GM12864 (cell line): Measurements from ENCODE around the gene SLC6A13.

Experiments used
- DNase-seq: peaks from one replicate; pipeline ENCODE4 v3.0.0-alpha.2; 2011; ENCODE audit warnings: low read depth
- H3K4me3 ChIP-seq: 2 replicates; pipeline ENCODE4 v1.5.1; 2011; ENCODE audit warnings: mild to moderate bottlenecking, low read depth, low read length, control low read depth
- TF ChIP-seq, protein P1 (sequence below): IDR thresholded peaks from 2 replicates; pipeline ENCODE4 v1.5.1; 2011; ENCODE audit warnings: low read depth, mild to moderate bottlenecking, moderate library complexity, low read length, control low read depth, inconsistent platforms; ENCODE audit errors: missing control alignments

The SLC6A13 gene

DNA sequence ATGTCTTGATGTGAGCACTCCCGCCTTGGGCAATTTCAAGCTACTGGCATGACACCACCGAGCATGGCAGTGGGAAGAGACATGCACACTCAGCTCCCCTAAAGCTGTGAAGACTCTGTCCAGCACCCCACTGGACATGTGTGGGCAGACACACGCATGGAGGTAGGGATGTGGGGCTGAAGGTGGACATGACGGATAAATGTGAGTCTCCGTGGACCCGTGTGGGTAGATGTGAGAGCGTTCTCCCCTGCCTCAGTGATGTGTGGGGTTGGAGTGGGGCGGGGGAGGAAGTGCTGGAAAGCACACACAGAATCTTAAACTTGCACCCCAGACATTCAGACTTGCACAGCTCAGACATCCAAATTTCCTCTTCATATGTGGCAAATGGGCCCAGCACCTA is 61.3 kb downstream of the SLC6A13 start:
- no peak overlapping the region for H3K4me3 ChIP-seq
- no peak for DNase-seq
- TF ChIP-seq, protein P1, sequence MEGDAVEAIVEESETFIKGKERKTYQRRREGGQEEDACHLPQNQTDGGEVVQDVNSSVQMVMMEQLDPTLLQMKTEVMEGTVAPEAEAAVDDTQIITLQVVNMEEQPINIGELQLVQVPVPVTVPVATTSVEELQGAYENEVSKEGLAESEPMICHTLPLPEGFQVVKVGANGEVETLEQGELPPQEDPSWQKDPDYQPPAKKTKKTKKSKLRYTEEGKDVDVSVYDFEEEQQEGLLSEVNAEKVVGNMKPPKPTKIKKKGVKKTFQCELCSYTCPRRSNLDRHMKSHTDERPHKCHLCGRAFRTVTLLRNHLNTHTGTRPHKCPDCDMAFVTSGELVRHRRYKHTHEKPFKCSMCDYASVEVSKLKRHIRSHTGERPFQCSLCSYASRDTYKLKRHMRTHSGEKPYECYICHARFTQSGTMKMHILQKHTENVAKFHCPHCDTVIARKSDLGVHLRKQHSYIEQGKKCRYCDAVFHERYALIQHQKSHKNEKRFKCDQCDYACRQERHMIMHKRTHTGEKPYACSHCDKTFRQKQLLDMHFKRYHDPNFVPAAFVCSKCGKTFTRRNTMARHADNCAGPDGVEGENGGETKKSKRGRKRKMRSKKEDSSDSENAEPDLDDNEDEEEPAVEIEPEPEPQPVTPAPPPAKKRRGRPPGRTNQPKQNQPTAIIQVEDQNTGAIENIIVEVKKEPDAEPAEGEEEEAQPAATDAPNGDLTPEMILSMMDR = no peak

DNA sequence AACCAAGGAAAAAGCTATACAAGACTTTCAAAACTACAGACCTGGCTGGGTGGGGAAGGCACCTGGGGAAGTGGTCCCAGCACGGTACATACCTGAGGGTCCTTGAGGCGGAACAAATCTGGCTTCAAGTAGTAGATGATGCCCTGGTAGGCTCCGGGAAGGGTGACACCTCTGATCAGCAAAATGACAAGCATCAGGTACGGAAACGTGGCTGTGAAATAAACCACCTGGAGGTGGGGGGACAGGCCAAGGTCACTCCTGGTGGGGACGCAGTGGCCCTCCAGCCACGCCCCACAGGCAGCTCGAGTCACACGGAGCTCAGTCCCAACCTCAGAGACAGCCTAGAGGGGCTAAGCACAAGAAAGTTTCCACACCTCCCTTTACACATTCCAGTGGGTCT is 63.9 kb downstream of the SLC6A13 start:
- TF ChIP-seq, protein P1 = no peak

DNA sequence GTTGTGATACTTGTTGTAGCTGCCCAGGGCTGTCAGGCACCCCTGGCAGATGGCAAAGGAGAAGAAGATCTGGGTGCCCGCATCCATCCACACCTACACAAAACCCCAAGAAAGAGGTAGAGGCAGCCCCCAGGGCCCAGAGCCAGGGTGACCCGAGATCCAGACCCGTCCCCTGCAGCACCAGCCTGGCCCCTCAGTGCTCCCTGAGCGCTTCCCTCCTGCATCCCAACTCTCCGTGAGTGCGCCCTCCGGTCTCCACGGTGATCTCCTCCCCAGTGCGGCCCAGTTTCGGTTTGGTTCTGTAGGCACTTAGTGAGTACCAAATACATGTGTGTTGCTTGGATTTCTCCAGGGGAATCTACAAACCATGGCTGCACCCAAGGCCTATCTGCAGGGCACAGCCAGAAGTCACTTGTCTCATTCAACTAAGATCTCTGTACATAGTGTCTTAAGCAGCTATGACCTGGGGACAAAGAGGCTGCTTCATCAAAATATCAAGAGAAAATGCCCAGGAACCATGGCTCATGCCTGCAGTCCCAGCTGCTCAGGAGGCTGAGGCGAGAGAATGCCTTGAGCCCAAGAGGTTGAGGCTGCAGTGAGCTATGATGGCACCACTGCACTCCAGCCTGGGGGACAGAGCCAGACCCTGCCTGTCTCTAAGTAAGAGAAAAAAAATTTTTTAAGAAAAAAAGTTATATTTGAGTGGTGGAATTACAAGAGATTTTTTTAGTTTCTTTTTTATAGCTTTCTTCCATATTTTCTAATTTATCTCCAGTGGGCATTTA is 64.5 kb downstream of the SLC6A13 start:
- no peak for DNase-seq
- no peak overlapping the region for H3K4me3 ChIP-seq
- TF ChIP-seq, protein P1 = no peak

More for the DNA sequence above, 63.9 kb downstream of the SLC6A13 start:
- no peak for DNase-seq
- no peak overlapping the region for H3K4me3 ChIP-seq

DNA sequence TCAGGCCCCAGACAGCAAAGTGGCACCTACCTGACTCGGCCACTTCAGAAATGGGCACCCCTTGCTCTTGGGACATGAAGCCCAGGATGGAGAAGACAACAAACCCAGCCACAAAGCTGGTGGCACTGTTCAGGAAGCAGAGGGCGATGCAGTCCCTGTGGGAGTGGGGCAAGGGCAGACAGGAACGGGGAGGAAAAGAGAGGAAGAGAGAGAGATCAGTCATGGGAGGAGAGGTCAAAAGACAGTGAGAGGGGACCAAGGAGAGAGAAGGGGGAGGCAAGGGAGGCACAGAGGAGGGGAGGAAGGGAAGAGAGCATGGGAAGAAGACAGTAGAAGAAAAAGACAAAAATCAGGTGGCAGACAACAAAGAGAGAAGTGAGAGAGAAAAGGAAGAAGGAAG is 65.3 kb downstream of the SLC6A13 start:
- no peak for DNase-seq
- TF ChIP-seq, protein P1 = no peak
- no peak overlapping the region for H3K4me3 ChIP-seq

DNA sequence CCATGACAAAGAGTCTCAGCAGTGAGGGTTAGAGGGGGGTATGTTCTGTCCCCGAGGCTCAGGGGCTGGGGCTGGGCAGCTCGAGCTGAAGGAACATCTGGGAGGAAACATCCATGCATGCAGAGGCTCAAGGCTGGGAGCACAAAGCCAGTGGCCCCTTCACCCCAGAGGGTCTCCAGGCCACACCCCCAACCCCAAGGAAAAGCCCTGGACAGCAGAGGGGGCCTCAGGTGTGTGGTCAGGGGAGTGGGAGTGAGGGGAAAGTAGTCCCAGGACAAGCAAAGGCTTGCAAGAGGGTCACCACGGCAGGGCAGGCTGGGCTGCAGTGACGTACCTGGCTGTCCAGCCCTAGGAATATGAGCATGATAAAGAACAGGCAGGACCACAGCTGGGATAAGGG is 66.2 kb downstream of the SLC6A13 start:
- TF ChIP-seq, protein P1 = no peak
- no peak overlapping the region for H3K4me3 ChIP-seq

DNA sequence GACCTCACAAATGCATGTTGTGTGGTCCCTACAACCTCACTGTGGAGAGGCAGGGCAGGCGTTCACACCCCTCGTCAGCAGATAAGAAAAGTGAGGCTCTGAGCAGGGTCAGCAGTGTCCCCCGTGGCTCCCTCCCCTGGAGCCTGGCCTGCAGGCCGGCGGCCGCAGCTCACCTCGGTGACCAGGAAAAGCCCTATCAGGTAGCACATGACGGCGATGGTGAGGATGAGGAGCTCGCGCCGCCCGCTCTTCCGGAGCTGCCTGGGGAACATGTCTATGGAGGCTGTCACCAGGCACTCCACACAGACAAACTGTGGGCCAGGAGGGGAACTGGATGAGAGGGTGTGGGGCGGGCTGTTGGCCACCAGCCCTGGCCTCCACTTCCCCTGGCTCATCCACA is 66.7 kb downstream of the SLC6A13 start:
- no peak for DNase-seq
- TF ChIP-seq, protein P1 = no peak
- no peak overlapping the region for H3K4me3 ChIP-seq

More for the DNA sequence above, 66.2 kb downstream of the SLC6A13 start:
- DNase-seq = no peak

DNA sequence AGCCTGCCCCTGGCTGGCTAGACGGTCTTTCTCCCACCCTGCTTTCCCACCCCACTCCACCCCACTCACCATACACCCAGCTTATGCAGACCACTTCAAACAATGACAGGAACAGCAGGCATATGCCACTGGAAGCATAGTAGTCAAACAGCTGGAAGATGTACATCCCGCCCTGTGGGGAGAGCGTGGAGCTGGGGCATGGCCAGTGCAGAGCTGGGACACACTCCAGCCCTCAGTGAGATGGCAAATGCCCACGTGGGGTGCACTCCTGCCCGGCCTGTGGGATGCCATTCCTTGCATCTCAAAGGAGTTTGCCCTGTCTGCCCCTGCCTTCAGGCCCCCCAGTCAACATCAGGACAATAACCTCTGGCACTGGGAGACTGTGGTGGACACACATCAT is 67.5 kb downstream of the SLC6A13 start:
- TF ChIP-seq, protein P1 = no peak
- no peak for DNase-seq
- H3K4me3 ChIP-seq = no peak overlapping the region
